ENCODE data around the gene KRT10.

DNA sequence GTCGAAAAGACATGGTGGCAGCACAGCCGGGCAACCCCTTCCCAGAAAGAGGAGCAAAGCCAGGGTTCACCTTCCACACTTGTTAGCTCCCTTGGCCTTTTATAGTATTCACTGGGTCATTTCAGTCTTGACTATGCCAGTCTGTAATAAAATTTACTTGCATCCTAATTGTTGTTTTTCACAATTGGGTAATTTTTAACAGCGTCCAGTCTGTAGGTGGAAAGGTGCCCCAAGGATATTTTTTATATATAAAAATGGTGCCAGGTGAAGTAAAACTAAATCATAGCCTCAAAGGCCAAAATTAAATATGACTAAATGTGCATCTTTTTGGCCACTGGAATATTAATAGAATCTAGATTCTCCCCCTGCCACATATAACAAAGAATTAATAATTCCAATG, 50.3 kb downstream of the KRT10 start, which contains the start of gene KRT26:
- TF ChIP-seq, protein P1, sequence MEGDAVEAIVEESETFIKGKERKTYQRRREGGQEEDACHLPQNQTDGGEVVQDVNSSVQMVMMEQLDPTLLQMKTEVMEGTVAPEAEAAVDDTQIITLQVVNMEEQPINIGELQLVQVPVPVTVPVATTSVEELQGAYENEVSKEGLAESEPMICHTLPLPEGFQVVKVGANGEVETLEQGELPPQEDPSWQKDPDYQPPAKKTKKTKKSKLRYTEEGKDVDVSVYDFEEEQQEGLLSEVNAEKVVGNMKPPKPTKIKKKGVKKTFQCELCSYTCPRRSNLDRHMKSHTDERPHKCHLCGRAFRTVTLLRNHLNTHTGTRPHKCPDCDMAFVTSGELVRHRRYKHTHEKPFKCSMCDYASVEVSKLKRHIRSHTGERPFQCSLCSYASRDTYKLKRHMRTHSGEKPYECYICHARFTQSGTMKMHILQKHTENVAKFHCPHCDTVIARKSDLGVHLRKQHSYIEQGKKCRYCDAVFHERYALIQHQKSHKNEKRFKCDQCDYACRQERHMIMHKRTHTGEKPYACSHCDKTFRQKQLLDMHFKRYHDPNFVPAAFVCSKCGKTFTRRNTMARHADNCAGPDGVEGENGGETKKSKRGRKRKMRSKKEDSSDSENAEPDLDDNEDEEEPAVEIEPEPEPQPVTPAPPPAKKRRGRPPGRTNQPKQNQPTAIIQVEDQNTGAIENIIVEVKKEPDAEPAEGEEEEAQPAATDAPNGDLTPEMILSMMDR (IDR thresholded peaks at IDR 0.05): no peak
- TF ChIP-seq POLR2A (IDR thresholded peaks at IDR 0.05): no peak

Measured in prostate gland (tissue), 2 donors.